Fibroblast of the aortic adventitia (primary cell): ENCODE measurements around the gene KDM7A. TPM values are rescaled to one million over a fixed set of nuclear protein-coding genes. Genes with fewer than 3 reads are reported as not detected.

Experiments used
- DNase-seq: peaks from one replicate; pipeline ENCODE4 v3.0.0-alpha.2; 2010; ENCODE audit warnings: low read depth
- H3K4me3 ChIP-seq: 2 replicates; pipeline ENCODE4 v1.5.1; 2011; ENCODE audit warnings: low read depth, mild to moderate bottlenecking, control low read depth, low read length, moderate library complexity
- CTCF ChIP-seq: IDR thresholded peaks from 2 replicates; pipeline ENCODE4 v1.5.1; 2011; ENCODE audit warnings: mild to moderate bottlenecking, low read length, control low read depth, inconsistent platforms; ENCODE audit not compliant: insufficient read depth
- total RNA-seq: library from RNA; depleted of rRNA; stranded (reverse); fragments of >200 nt; gene quantifications from 2 replicates; pipeline ENCODE4 v1.2.3, GENCODE V29; 2012; ENCODE audit warnings: low replicate concordance

Gene KDM7A
- total RNA-seq, 1 donor: 6.6 TPM

- no peak for DNase-seq
- TF ChIP-seq CTCF: no peak
- peak overlapping the region; percentile 73 for H3K4me3 ChIP-seq
Measured at GRCh38 chr7:140062118-140062527, 114.7 kb downstream of the KDM7A start.

GRCh38 chr7:140061607-140061930 is 115.2 kb downstream of the KDM7A start:
- DNase-seq: no peak
- peak overlapping the region; percentile 73 for H3K4me3 ChIP-seq

GRCh38 chr7:140060788-140061606 is 115.8 kb downstream of the KDM7A start:
- peak overlapping the region; percentile 73 for H3K4me3 ChIP-seq
- peak; percentile 47 for DNase-seq
- TF ChIP-seq CTCF: no peak

More at GRCh38 chr7:140061607-140061930, 115.2 kb downstream of the KDM7A start:
- no peak for TF ChIP-seq CTCF

- no peak for TF ChIP-seq CTCF
- no peak overlapping the region for H3K4me3 ChIP-seq
- no peak for DNase-seq
Measured at GRCh38 chr7:140060243-140060630, 116.5 kb downstream of the KDM7A start.

- no peak overlapping the region for H3K4me3 ChIP-seq
- DNase-seq: peak; percentile 98
- TF ChIP-seq CTCF: no peak
Measured at GRCh38 chr7:140059273-140060242, 117.2 kb downstream of the KDM7A start.

- no peak for TF ChIP-seq CTCF
- no peak for DNase-seq
Measured at GRCh38 chr7:140058517-140058916, 118.3 kb downstream of the KDM7A start.

More at GRCh38 chr7:140058517-140058916, 118.3 kb downstream of the KDM7A start:
- no peak overlapping the region for H3K4me3 ChIP-seq
